Fibroblast of mammary gland (primary cell): Measurements from ENCODE around the gene KLK7.

Source experiments
- DNase-seq: peaks from one replicate; pipeline ENCODE4 v3.0.0-alpha.2; 2010; ENCODE audit warnings: low read depth
- H3K4me3 ChIP-seq: 2 replicates; pipeline ENCODE4 v1.5.1; 2011; ENCODE audit warnings: low read depth, mild to moderate bottlenecking, low read length, moderate library complexity; ENCODE audit not compliant: control insufficient read depth
- TF ChIP-seq, protein P1 (sequence below): conservative IDR thresholded peaks from 2 replicates; pipeline ENCODE4 v1.5.1; 2011; ENCODE audit warnings: low read depth, low read length, inconsistent platforms; ENCODE audit not compliant: control insufficient read depth, insufficient read depth

KLK7 gene

GRCh38 chr19:50932690-50933083, 51.0 kb downstream of the KLK7 start:
- TF ChIP-seq, protein P1, sequence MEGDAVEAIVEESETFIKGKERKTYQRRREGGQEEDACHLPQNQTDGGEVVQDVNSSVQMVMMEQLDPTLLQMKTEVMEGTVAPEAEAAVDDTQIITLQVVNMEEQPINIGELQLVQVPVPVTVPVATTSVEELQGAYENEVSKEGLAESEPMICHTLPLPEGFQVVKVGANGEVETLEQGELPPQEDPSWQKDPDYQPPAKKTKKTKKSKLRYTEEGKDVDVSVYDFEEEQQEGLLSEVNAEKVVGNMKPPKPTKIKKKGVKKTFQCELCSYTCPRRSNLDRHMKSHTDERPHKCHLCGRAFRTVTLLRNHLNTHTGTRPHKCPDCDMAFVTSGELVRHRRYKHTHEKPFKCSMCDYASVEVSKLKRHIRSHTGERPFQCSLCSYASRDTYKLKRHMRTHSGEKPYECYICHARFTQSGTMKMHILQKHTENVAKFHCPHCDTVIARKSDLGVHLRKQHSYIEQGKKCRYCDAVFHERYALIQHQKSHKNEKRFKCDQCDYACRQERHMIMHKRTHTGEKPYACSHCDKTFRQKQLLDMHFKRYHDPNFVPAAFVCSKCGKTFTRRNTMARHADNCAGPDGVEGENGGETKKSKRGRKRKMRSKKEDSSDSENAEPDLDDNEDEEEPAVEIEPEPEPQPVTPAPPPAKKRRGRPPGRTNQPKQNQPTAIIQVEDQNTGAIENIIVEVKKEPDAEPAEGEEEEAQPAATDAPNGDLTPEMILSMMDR, result no peak
- no peak overlapping the region for H3K4me3 ChIP-seq
- no peak for DNase-seq

GRCh38 chr19:50932018-50932689, 51.6 kb downstream of the KLK7 start:
- no peak for DNase-seq
- TF ChIP-seq, protein P1, result no peak
- H3K4me3 ChIP-seq, result no peak overlapping the region

DNA sequence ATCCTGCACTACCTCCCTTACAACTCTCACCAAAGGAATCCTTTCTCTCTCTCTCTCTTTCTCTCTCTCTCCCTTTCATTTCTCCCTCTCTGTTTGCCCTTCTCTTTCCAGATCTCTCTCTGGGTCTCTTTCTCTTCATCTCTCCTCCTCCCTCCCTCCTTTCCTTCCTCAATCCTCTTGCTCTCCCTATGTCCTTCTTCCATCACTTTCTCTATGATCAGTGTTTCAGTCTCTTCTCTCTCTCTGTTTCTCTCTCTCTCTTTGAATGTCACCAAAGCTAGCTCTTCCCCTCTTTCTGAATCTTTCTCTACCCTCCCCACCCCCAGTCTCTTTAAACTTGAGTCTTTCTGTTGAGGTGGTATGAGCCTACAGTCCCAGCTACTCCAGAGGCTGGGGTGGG, 52.7 kb downstream of the KLK7 start:
- H3K4me3 ChIP-seq, result no peak overlapping the region
- no peak for DNase-seq
- TF ChIP-seq, protein P1, result no peak

GRCh38 chr19:50928831-50929230, 54.9 kb downstream of the KLK7 start:
- H3K4me3 ChIP-seq, result no peak overlapping the region
- TF ChIP-seq, protein P1, result no peak
- no peak for DNase-seq
